GM12865 (cell line): ENCODE data around the gene KLHL22.
"Not testable (repeated sequence)": the region's sequence is repeated elsewhere in the genome, so short reads cannot be mapped to it uniquely, and the experiment has no call there.

Source experiments
- DNase-seq: peaks from one replicate; pipeline ENCODE4 v3.0.0; 2010; ENCODE audit warnings: low read depth
- H3K4me3 ChIP-seq: 2 replicates; pipeline ENCODE4 v1.5.1; 2011; ENCODE audit warnings: mild to moderate bottlenecking, low read depth, low read length, control low read depth
- CTCF ChIP-seq: IDR thresholded peaks from 2 replicates; pipeline ENCODE4 v1.5.1; 2011; ENCODE audit warnings: low read length, control low read depth, low read depth, inconsistent platforms; ENCODE audit not compliant: insufficient read depth; ENCODE audit errors: missing control alignments

Gene KLHL22

GRCh38 chr22:20471126-20471833 is 24.3 kb downstream of the KLHL22 start:
- no peak overlapping the region for H3K4me3 ChIP-seq
- TF ChIP-seq CTCF = no peak
- DNase-seq = no peak

- not testable (repeated sequence) for H3K4me3 ChIP-seq, DNase-seq
Observed at GRCh38 chr22:20470525-20470924, 25.1 kb downstream of the KLHL22 start.

GRCh38 chr22:20469110-20469868 is 26.3 kb downstream of the KLHL22 start:
- H3K4me3 ChIP-seq = no peak overlapping the region
- no peak for DNase-seq
- no peak for TF ChIP-seq CTCF

GRCh38 chr22:20466659-20467379 is 28.8 kb downstream of the KLHL22 start:
- no peak for DNase-seq
- no peak for TF ChIP-seq CTCF
- no peak overlapping the region for H3K4me3 ChIP-seq

- no peak for TF ChIP-seq CTCF
- no peak overlapping the region for H3K4me3 ChIP-seq
- no peak for DNase-seq
Observed at GRCh38 chr22:20465759-20466077, 29.9 kb downstream of the KLHL22 start.

- no peak for TF ChIP-seq CTCF
- H3K4me3 ChIP-seq = no peak overlapping the region
- no peak for DNase-seq
Observed at GRCh38 chr22:20464912-20465758, 30.5 kb downstream of the KLHL22 start.
